IPS-20b (cell line): ENCODE data around the gene DCUN1D3.
"Not testable (repeated sequence)": the region's sequence is repeated elsewhere in the genome, so short reads cannot be mapped to it uniquely, and the experiment has no call there.

Source experiments
- H3K27ac ChIP-seq: one replicate; pipeline ENCODE4 v1.5.1; 2013; ENCODE audit warnings: low read length
- H3K27me3 ChIP-seq: 2 replicates; pipeline ENCODE4 v1.6.1; 2013; ENCODE audit warnings: mild to moderate bottlenecking, low read length, inconsistent platforms; ENCODE audit not compliant: insufficient read depth
- H3K36me3 ChIP-seq: 2 replicates; pipeline ENCODE4 v1.6.1; 2013; ENCODE audit warnings: low read depth, mild to moderate bottlenecking, inconsistent platforms, low read length, moderate library complexity; ENCODE audit not compliant: insufficient read depth
- H3K4me1 ChIP-seq: 2 replicates; pipeline ENCODE4 v1.6.1; 2013; ENCODE audit warnings: mild to moderate bottlenecking, control low read depth, inconsistent platforms, low read length, moderate library complexity; ENCODE audit not compliant: insufficient read depth
- H3K4me3 ChIP-seq: 2 replicates; pipeline ENCODE4 v1.5.1; 2013; ENCODE audit warnings: mild to moderate bottlenecking, low read length, inconsistent platforms
- H3K9ac ChIP-seq: 2 replicates; pipeline ENCODE4 v1.6.1; 2013; ENCODE audit warnings: low read depth, mild to moderate bottlenecking, inconsistent platforms, low read length, moderate library complexity
- H3K9me3 ChIP-seq: 2 replicates; pipeline ENCODE4 v1.6.1; 2013; ENCODE audit warnings: mild to moderate bottlenecking, low read depth, low read length, inconsistent platforms; ENCODE audit not compliant: insufficient read depth

Gene DCUN1D3

DNA sequence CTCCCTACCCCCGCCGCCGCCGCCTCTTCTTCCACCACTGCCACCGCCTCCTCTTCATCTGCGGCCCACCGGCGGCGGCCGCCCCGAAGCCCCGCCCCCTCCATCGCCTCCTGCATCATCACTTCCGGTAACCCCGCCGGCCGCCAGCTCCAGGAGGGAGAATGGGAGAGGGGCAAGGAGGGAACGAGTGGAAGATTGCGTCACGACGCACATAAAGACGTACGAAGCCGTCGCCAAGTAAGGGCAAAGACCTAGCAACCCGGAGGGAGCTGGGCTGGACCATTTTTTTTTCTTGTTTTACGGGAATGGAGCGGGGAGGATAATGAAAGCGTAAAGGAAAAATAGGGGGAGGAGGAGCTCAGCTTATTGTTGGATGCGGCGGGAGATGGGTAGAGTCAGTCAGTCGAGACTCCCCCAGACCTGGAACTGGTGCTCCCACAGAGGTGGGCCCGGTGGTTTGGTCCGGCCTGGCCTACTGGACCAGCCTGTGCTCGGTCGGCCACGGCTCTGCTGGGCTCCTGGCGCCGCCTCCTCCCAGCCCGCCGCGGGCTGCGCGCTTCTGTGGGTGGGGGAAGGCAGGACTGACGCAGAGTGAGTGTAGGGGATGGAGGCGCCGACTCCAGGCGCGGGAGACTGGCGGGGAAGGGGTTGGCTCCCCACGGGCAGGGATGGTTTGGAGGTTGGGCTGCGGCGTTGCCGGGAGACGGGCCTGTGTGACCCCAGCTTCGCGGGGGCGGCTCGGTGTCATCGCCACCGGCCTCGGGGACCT, at the start of gene DCUN1D3, which contains the start of gene LYRM1:
DCUN1D3 (minus strand) TSS at position 60 of the 769 bp plus-strand sequence. CDS start 37,820 bp downstream, outside the sequence.
LYRM1 (plus strand) TSS at position 473 of the 769 bp plus-strand sequence. CDS start 14,785 bp downstream, outside the sequence.
- peaks cover 13% of the 10 kb centered on the region; the same call in 1 of the 2 replicates for H3K4me1 ChIP-seq
- peak within 1 kb of the TSS; percentile 96 for H3K9ac ChIP-seq

GRCh38 chr16:20949660-20950059, 49.5 kb upstream of the DCUN1D3 start:
- H3K4me3 ChIP-seq: no peak overlapping the region
- no peaks in the 10 kb centered on the region for H3K27me3 ChIP-seq
- no peak overlapping the region for H3K9ac ChIP-seq
- no peaks in the 10 kb centered on the region for H3K9me3 ChIP-seq
- H3K4me1 ChIP-seq: no peaks in the 10 kb centered on the region; the same call in none of the 2 replicates
- no peak overlapping the region for H3K27ac ChIP-seq
- H3K36me3 ChIP-seq: no peaks in the 10 kb centered on the region

More for the DNA sequence above, at the start of gene DCUN1D3, which contains the start of gene LYRM1:
- peaks cover 29% of the 10 kb centered on the region for H3K36me3 ChIP-seq
- H3K27ac ChIP-seq: peak within 1 kb of the TSS; percentile 92
- H3K4me3 ChIP-seq: peak within 1 kb of the TSS; percentile 93
- H3K9me3 ChIP-seq: no peaks in the 10 kb centered on the region
- H3K27me3 ChIP-seq: no peaks in the 10 kb centered on the region

GRCh38 chr16:20948444-20948843, 48.3 kb upstream of the DCUN1D3 start:
- Histone ChIP-seq H3K27me3 (no peaks in the 10 kb centered on the region), H3K36me3 (no peaks in the 10 kb centered on the region), H3K27ac (no peak overlapping the region), H3K4me1 (no peaks in the 10 kb centered on the region; the same call in none of the 2 replicates), H3K9ac (no peak overlapping the region), H3K4me3 (no peak overlapping the region), H3K9me3 (no peaks in the 10 kb centered on the region)

- Histone ChIP-seq H3K9ac (no peak overlapping the region), H3K4me1 (no peaks in the 10 kb centered on the region; the same call in 1 of the 2 replicates), H3K9me3 (no peaks in the 10 kb centered on the region), H3K36me3 (no peaks in the 10 kb centered on the region), H3K27ac (no peak overlapping the region), H3K4me3 (no peak overlapping the region), H3K27me3 (no peaks in the 10 kb centered on the region)
Measured at GRCh38 chr16:20946015-20946629, 46.0 kb upstream of the DCUN1D3 start.

GRCh38 chr16:20945575-20945875, 45.4 kb upstream of the DCUN1D3 start:
- H3K4me1 ChIP-seq, H3K9ac ChIP-seq: not testable (repeated sequence)

GRCh38 chr16:20944861-20945574, 44.9 kb upstream of the DCUN1D3 start:
- H3K4me1 ChIP-seq: no peaks in the 10 kb centered on the region; the same call in 1 of the 2 replicates
- no peak overlapping the region for H3K27ac ChIP-seq
- no peaks in the 10 kb centered on the region for H3K36me3 ChIP-seq
- no peak overlapping the region for H3K4me3 ChIP-seq
- H3K27me3 ChIP-seq: no peaks in the 10 kb centered on the region
- H3K9ac ChIP-seq: no peak overlapping the region
- H3K9me3 ChIP-seq: no peaks in the 10 kb centered on the region

More at GRCh38 chr16:20945575-20945875, 45.4 kb upstream of the DCUN1D3 start:
- H3K9me3 ChIP-seq, H3K27me3 ChIP-seq, H3K4me3 ChIP-seq, H3K27ac ChIP-seq, H3K36me3 ChIP-seq: not testable (repeated sequence)

GRCh38 chr16:20942256-20942655, 42.1 kb upstream of the DCUN1D3 start:
- no peaks in the 10 kb centered on the region for H3K9me3 ChIP-seq
- no peak overlapping the region for H3K9ac ChIP-seq
- H3K27ac ChIP-seq: no peak overlapping the region
- no peaks in the 10 kb centered on the region for H3K27me3 ChIP-seq
- H3K4me1 ChIP-seq: no peaks in the 10 kb centered on the region; the same call in 1 of the 2 replicates
- no peaks in the 10 kb centered on the region for H3K36me3 ChIP-seq
- H3K4me3 ChIP-seq: no peak overlapping the region

- Histone ChIP-seq H3K27me3 (no peaks in the 10 kb centered on the region), H3K27ac (no peak overlapping the region), H3K36me3 (no peaks in the 10 kb centered on the region), H3K4me1 (no peaks in the 10 kb centered on the region; the same call in 1 of the 2 replicates), H3K9ac (no peak overlapping the region), H3K9me3 (no peaks in the 10 kb centered on the region), H3K4me3 (no peak overlapping the region)
Measured at GRCh38 chr16:20941636-20941926, 41.4 kb upstream of the DCUN1D3 start.

- Histone ChIP-seq H3K27me3 (no peaks in the 10 kb centered on the region), H3K4me1 (no peaks in the 10 kb centered on the region; the same call in 1 of the 2 replicates), H3K27ac (no peak overlapping the region), H3K4me3 (no peak overlapping the region), H3K9me3 (no peaks in the 10 kb centered on the region), H3K9ac (no peak overlapping the region), H3K36me3 (no peaks in the 10 kb centered on the region)
Measured at GRCh38 chr16:20940871-20941635, 40.9 kb upstream of the DCUN1D3 start.

GRCh38 chr16:20939611-20940010, 39.5 kb upstream of the DCUN1D3 start:
- Histone ChIP-seq H3K9ac (no peak overlapping the region), H3K9me3 (no peaks in the 10 kb centered on the region), H3K4me1 (no peaks in the 10 kb centered on the region), H3K4me3 (no peak overlapping the region), H3K27me3 (no peaks in the 10 kb centered on the region), H3K36me3 (no peaks in the 10 kb centered on the region), H3K27ac (no peak overlapping the region)

DNA sequence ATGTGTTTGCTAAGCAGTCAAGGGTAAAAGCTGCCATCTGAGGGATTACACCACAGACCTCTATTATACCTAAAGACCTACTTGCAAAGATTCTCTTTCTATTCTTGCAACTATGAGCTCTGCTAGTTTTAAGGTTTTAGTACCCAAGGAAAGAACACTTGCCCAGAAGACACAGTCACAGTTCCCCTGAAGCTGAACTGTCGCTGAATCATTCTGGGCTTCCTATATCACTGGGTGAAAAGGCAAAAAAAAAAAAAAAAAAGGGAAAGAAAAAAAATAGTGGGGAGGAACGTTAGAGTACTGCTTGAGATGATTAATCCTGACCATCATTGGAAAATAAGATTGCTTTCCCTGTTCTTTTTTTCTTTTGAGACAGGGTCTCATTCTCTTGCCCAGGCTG, 38.3 kb upstream of the DCUN1D3 start:
- Histone ChIP-seq H3K4me1 (no peaks in the 10 kb centered on the region), H3K36me3 (no peaks in the 10 kb centered on the region), H3K27ac (no peak overlapping the region), H3K4me3 (no peak overlapping the region), H3K9ac (no peak overlapping the region), H3K9me3 (no peaks in the 10 kb centered on the region), H3K27me3 (no peaks in the 10 kb centered on the region)
